Gastroesophageal sphincter (tissue), 4 donors: Measurements from ENCODE around the gene MTA1. TPM values are rescaled to one million over a fixed set of nuclear protein-coding genes. Genes with fewer than 3 reads are reported as not detected.

Source experiments
- ATAC-seq: fragments of 150-250 bp; one replicate; pipeline ENCODE4 v1.9.1; 2016; ENCODE audit warnings: mild to moderate bottlenecking, moderate library complexity
- H3K27ac ChIP-seq, 4 donors: fragments of 200-600 bp; sonication (generic) in 3 of 4; 1 replicate in 3 of 4; 2 replicates in 1 of 4; pipeline ENCODE4 v1.5.1; 2016 to 2019
- H3K27me3 ChIP-seq: fragments of 200-600 bp; sonication (generic); one replicate; pipeline ENCODE4 v1.5.1; 2019
- H3K36me3 ChIP-seq, 2 donors: fragments of 200-600 bp; sonication (generic); one replicate each; pipeline ENCODE4 v1.5.1; 2019; ENCODE audit warnings: control low read depth in 1 of 2
- H3K4me1 ChIP-seq, 3 donors: fragments of 200-600 bp; sonication (generic); 1 replicate in 2 of 3; 2 replicates in 1 of 3; pipeline ENCODE4 v1.5.1; 2016 to 2019; ENCODE audit warnings: control low read depth in 2 of 3
- H3K4me3 ChIP-seq, 2 donors: fragments of 200-600 bp; sonication (generic); one replicate each; pipeline ENCODE4 v1.5.1; 2019; ENCODE audit warnings: mild to moderate bottlenecking in 1 of 2, moderate library complexity in 1 of 2
- H3K9me3 ChIP-seq, 3 donors: fragments of 200-600 bp; sonication (generic); one replicate each; pipeline ENCODE4 v1.5.1; 2017 to 2019; ENCODE audit warnings: control low read depth in 2 of 3
- CTCF ChIP-seq, 4 experiments: fragments of 200-600 bp in 2 of 4; fragments of 450-650 bp in 2 of 4; sonication (generic) in 1 of 4; IDR thresholded peaks; one replicate each; pipeline ENCODE4 v1.5.1; 2017 to 2019; ENCODE audit warnings: antibody characterized with exemption in 4 of 4, mild to moderate bottlenecking in 2 of 4, moderate library complexity in 2 of 4
- EP300 ChIP-seq: sonication (generic); formaldehyde crosslinking; IDR thresholded peaks from one replicate; pipeline ENCODE4 v1.6.1; 2017; ENCODE audit warnings: antibody characterized with exemption, mild to moderate bottlenecking
- POLR2A ChIP-seq, 2 donors: fragments of 450-650 bp; IDR thresholded peaks; one replicate each; pipeline ENCODE4 v1.6.1; 2017; ENCODE audit warnings: antibody characterized with exemption in 2 of 2, mild to moderate bottlenecking in 2 of 2, moderate library complexity in 1 of 2
- POLR2AphosphoS5 ChIP-seq: sonication (generic); formaldehyde crosslinking; IDR thresholded peaks from one replicate; pipeline ENCODE4 v1.6.1; 2017; ENCODE audit warnings: antibody characterized with exemption
- WGBS, 2 donors: methylation state at CpG; one replicate each; pipeline ENCODE4 v1.1.5; 2018; ENCODE audit warnings: low coverage in 1 of 2; 5-methylcytosine and 5-hydroxymethylcytosine counted together
- total RNA-seq, 4 donors: library from RNA; depleted of rRNA; stranded (reverse); fragments of >200 nt; gene quantifications; one replicate each; pipeline ENCODE4 v1.1.0, GENCODE V29; 2016

Gene MTA1
- total RNA-seq, 4 donors from 2014 or later: 48.0 to 83.5 (median 58.7) TPM

- Histone ChIP-seq H3K4me1 (peaks cover 0 to 60% (median 33%) of the 10 kb centered on the region in 3 donors), H3K9me3 (no peaks in the 10 kb centered on the region), H3K27me3 (peaks cover under 1% of the 10 kb centered on the region), H3K4me3 (peak overlapping the region; percentile 42 to 76), H3K27ac (peak overlapping the region in 2 of 4 donors; percentile 76 to 86), H3K36me3 (no peaks in the 10 kb centered on the region)
- ATAC-seq: no peak
- no peak for TF ChIP-seq POLR2AphosphoS5
- TF ChIP-seq EP300: no peak
- TF ChIP-seq CTCF (IDR thresholded peaks at IDR 0.05): no peak
- no peak for TF ChIP-seq POLR2A (IDR thresholded peaks at IDR 0.05)
- whole genome bisulfite sequencing, 2 donors: 69 to 78% methylated on average over 7 to 9 of the region's 19 CpGs
Measured at GRCh38 chr14:105418269-105419194, 1.1 kb upstream of the MTA1 start.

DNA sequence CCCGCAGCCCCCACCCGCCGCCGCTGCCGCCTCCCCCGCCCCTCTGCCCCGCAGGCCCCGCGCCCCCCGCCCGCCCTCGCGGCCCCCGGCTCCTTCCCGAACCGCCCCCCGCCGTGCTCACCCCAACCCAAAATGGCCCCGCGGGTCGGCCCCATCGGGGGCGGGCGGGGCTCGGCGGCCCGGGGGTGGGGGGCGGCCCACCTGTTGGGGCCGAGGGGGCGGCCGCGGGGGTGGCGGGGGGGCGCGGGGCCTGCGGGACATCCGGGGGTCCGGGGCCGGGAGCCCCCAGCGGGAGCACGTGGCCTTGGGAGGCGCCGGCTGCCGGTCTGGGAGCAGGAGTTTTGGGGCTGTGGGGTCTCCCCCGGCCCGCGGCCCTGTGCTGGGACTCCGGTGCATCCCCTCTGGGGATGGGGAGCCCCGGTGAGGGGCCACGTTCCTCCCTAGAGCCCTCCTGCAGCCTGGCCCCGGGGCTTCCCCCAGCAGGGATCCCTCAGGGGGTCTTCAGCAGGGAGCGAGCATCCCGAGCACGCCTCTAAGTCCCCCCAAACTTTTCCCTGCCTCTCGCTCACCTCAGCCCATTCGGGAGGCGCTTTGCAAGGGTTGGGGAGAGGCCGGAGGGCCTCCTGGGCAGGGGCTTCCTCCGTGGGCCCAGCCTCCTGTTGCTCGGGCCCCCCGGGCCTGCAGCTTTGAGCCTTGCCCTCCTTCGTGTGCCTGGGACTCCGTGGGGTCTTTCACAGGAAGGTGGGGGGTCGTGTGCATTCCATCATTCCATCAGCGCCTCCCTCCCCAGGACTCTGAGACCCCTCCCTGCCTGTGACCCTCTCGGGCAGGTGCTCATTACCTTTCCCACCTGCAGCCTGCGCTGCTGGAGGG, 710 bp downstream of the MTA1 start:
- Histone ChIP-seq H3K9me3 (no peaks in the 10 kb centered on the region), H3K36me3 (peaks cover 0 to 5% of the 10 kb centered on the region in 2 donors), H3K27me3 (no peaks in the 10 kb centered on the region), H3K27ac (peak overlapping the region; percentile 37 to 87 (median 79)), H3K4me1 (peaks cover 0 to 53% (median 33%) of the 10 kb centered on the region in 3 donors), H3K4me3 (peak overlapping the region; percentile 76 to 90)
- no peak for ATAC-seq
- 5% methylated on average over 4 of the region's 67 CpGs; no CpG with 5 or more reads in 1 of the 2 donors for WGBS, 2 donors
- TF ChIP-seq POLR2A (IDR thresholded peaks at IDR 0.05): no peak
- no peak for TF ChIP-seq POLR2AphosphoS5
- TF ChIP-seq CTCF (IDR thresholded peaks at IDR 0.05): no peak
- no peak for TF ChIP-seq EP300

DNA sequence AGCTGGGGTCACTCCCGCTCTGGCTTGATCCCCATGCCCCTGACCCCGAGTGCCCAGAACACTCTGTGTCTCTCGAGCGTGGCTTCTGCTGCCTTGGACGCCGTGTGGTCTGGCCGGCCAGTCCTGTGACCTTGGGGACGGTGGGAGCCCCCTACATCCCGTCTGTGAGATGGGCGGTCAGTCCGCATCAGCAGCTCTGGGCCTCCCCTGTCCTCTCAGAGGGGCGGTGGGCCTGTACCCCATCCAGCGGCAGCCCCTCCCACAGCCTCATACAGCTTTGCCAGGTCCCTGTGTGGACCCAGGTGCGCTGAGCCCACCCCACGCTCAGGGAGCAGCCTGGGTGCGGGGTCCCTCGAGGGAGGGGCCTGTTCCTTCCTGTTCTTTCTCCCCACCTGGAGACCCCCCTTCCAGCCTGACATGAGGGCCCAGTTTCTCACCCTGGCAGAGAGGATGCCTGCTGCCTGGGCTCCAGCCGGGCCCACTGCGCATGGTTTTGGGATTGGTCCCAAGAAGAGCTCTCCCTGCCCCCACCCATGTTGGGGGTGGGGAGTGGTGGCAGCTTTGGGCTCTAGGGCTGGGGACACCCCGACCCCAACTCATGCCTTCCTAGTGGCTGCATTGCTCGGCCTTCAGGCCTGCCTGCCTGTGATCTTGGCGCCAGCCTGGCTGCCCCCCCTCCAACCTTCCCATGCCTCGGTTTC, 1.5 kb downstream of the MTA1 start:
- 20 to 40% methylated on average over 2 to 5 of the region's 23 CpGs for WGBS, 2 donors
- no peaks in the 10 kb centered on the region for H3K9me3 ChIP-seq
- TF ChIP-seq POLR2A (IDR thresholded peaks at IDR 0.05) (no peak), POLR2AphosphoS5 (no peak), CTCF (IDR thresholded peaks at IDR 0.05) (no peak), EP300 (no peak)
- peaks cover 0 to 11% of the 10 kb centered on the region in 2 donors for H3K36me3 ChIP-seq
- H3K27ac ChIP-seq: peak overlapping the region; percentile 37 to 87 (median 79)
- peak overlapping the region; percentile 76 to 90 for H3K4me3 ChIP-seq
- H3K4me1 ChIP-seq: peaks cover 0 to 46% (median 30%) of the 10 kb centered on the region in 3 donors
- no peaks in the 10 kb centered on the region for H3K27me3 ChIP-seq
- no peak for ATAC-seq

DNA sequence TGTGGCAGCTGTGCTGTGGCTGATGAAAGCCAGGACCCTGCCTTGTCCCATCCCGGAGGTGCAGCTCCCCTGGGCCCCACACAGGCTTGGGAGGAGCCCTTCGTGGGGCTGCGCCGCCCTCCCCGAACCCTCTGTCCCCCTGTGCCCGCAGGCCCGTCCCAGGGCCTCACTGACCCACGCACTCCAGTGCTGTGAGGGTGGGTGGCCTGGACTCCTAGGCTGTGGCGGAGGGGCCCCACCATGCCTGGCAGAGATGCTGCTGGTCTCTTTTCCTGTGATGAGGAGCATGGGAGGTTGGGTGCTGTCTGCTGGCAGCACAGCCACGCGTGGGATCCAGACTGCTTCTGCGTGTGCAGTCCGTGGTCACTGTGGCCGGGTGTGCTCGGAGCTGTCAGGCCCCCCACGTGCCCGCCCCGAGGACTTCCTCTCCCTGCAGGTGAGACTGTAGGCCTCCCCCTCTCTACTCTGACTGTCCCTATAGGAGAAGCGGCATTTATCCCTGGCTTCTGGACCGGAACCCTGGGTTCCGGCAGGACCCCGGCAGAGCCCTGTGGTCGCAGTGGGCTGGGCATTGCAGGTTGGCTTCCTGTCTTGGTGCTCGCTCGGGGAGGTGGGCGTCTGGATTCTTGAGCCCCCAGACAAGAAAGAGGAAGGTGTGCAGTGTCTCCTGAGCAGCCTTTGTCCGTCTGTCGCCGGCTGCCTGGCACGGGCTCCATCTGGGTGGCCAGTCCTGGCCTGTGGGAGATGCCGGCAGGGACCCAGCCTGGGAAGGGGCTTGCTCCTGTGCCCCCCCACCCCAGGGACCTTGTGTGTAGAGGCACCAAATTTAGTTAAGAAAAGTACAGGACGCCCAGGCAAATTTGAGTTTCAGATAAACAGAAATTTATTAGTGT, 2.3 kb downstream of the MTA1 start:
- no peak for ATAC-seq
- H3K4me1 ChIP-seq: peaks cover 0 to 46% (median 30%) of the 10 kb centered on the region in 3 donors
- H3K27ac ChIP-seq: peak overlapping the region in 3 of 4 donors; percentile 76 to 87 (median 82)
- WGBS, 2 donors: 43% methylated on average over 1 of the region's 32 CpGs; no CpG with 5 or more reads in 1 of the 2 donors
- peaks cover 0 to 18% of the 10 kb centered on the region in 2 donors for H3K36me3 ChIP-seq
- no peaks in the 10 kb centered on the region for H3K9me3 ChIP-seq
- H3K27me3 ChIP-seq: no peaks in the 10 kb centered on the region
- TF ChIP-seq POLR2AphosphoS5: no peak
- no peak for TF ChIP-seq EP300
- TF ChIP-seq CTCF (IDR thresholded peaks at IDR 0.05): no peak
- no peak for TF ChIP-seq POLR2A (IDR thresholded peaks at IDR 0.05)
- peak overlapping the region in 1 of 2 donors; percentile 76 for H3K4me3 ChIP-seq
